Muscle of arm (tissue), 14 donors: Measurements from ENCODE around the gene RUVBL2. TPM values are rescaled to one million over a fixed set of nuclear protein-coding genes. Genes with fewer than 3 reads are reported as not detected.

Experiments
- DNase-seq: peaks from one replicate; pipeline ENCODE4 v3.0.0-alpha.2; 2013
- long read RNA-seq, 11 donors: transcript quantifications; one replicate each; lab custom pipeline, GENCODE V29; 2026
- polyA plus RNA-seq, 12 donors: library from polyadenylated mRNA; unstranded; fragments of 120-200 nt; gene quantifications; one replicate each; pipeline ENCODE4 v1.2.1, GENCODE V29; 2013; ENCODE audit not compliant: insufficient read length in 12 of 12

RUVBL2 gene
- 10 to 100 TPM in 11 of 12 donors, not detected in 1; 43.6 to 61.1 (median 49.2) TPM for polyA plus RNA-seq
- long read RNA-seq, donor 1, transcript RUVBL2-206 (15 exons, 2,009 nt), result major isoform, 17 of 23 reads
- long read RNA-seq, donor 1, partial matches to known transcripts, result 5 of 23 reads
- long read RNA-seq, donor 1, other reads (novel, unspliced or antisense), result 0 of 23 reads
- long read RNA-seq, donor 2, transcript RUVBL2-206 (15 exons, 2,009 nt), result major isoform, 21 of 31 reads
- long read RNA-seq, donor 2, partial matches to known transcripts, result 9 of 31 reads
- long read RNA-seq, donor 2, other reads (novel, unspliced or antisense), result 0 of 31 reads
- long read RNA-seq, donor 3, transcript RUVBL2-206 (15 exons, 2,009 nt), result major isoform, 7 of 8 reads
- long read RNA-seq, donor 3, partial matches to known transcripts, result 0 of 8 reads
- long read RNA-seq, donor 3, other reads (novel, unspliced or antisense), result 0 of 8 reads
- long read RNA-seq, donor 4, transcript RUVBL2-206 (15 exons, 2,009 nt), result major isoform, 5 of 5 reads
- long read RNA-seq, donor 4, partial matches to known transcripts, result 0 of 5 reads
- long read RNA-seq, donor 4, other reads (novel, unspliced or antisense), result 0 of 5 reads
- long read RNA-seq, donor 5, transcript RUVBL2-206 (15 exons, 2,009 nt), result major isoform, 17 of 25 reads
- long read RNA-seq, donor 5, partial matches to known transcripts, result 6 of 25 reads
- long read RNA-seq, donor 5, other reads (novel, unspliced or antisense), result 0 of 25 reads
- long read RNA-seq, donor 6, transcript RUVBL2-206 (15 exons, 2,009 nt), result major isoform, 7 of 7 reads
- long read RNA-seq, donor 6, partial matches to known transcripts, result 0 of 7 reads
- long read RNA-seq, donor 6, other reads (novel, unspliced or antisense), result 0 of 7 reads
- long read RNA-seq, donor 7, partial matches to known transcripts, result 0 of 4 reads
- long read RNA-seq, donor 7, other reads (novel, unspliced or antisense), result 0 of 4 reads
- long read RNA-seq, donor 8, transcript RUVBL2-206 (15 exons, 2,009 nt), result major isoform, 12 of 20 reads
- long read RNA-seq, donor 8, partial matches to known transcripts, result 0 of 20 reads
- long read RNA-seq, donor 8, other reads (novel, unspliced or antisense), result 6 of 20 reads
- long read RNA-seq, donor 9, transcript RUVBL2-206 (15 exons, 2,009 nt), result major isoform, 5 of 6 reads
- long read RNA-seq, donor 9, partial matches to known transcripts, result 0 of 6 reads
- long read RNA-seq, donor 9, other reads (novel, unspliced or antisense), result 0 of 6 reads
- long read RNA-seq, donor 10, transcript RUVBL2-206 (15 exons, 2,009 nt), result major isoform, 13 of 14 reads
- long read RNA-seq, donor 10, partial matches to known transcripts, result 0 of 14 reads
- long read RNA-seq, donor 10, other reads (novel, unspliced or antisense), result 0 of 14 reads
- long read RNA-seq, donor 11, transcript RUVBL2-206 (15 exons, 2,009 nt), result major isoform, 17 of 17 reads
- long read RNA-seq, donor 11, partial matches to known transcripts, result 0 of 17 reads
- long read RNA-seq, donor 11, other reads (novel, unspliced or antisense), result 0 of 17 reads

- DNase-seq, result peak; percentile 100
Measured at GRCh38 chr19:48993175-48994034, at the start of gene RUVBL2, which contains the start of gene GYS1. Gene RUVBL2 (plus strand): TSS chr19:48993887. CDS start chr19:48993912, 25 bp downstream. Gene GYS1 (minus strand): TSS chr19:48993309. CDS start chr19:48993112, 197 bp downstream.

DNA sequence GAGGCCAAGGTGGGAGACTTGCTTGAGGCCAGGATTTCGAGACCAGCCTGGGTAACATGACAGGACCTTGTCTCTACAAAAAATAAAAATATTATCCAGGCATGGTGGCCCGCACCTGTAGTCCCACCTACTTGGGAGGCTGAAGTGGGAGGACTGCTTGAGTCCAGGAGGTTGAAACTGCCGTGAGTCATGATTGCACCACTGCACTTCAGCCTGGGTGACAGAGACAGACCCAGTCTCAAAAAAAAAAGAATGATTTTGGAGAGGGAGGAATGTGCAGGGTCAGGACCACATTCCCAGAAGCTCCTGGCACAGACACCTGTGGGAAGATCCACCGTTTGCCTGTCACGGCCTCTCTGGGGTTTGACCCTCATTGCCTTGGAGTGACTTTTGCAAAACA, 48.3 kb upstream of the RUVBL2 start:
- DNase-seq, result no peak

DNA sequence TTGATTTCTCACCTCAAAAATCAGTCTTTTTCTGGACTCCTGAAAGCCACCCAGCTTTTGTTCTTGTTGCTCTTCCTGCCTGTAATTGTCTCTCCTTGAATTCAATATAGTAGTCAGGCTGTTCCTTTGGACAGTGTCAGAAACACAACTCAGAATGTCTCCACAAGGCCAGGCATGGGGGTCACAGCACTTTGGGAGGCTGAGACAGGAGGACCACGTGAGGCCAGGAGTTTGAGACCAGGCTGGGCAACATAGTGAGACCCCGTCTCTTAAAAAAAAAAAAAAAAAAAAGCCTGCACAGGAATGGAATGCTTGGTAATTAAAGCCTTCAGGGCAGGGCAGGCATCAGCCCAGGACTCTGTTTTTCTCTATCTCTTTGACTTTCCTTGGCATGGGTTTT, 47.9 kb upstream of the RUVBL2 start:
- DNase-seq, result no peak

GRCh38 chr19:48946463-48947257, 47.0 kb upstream of the RUVBL2 start:
- DNase-seq, result no peak

DNA sequence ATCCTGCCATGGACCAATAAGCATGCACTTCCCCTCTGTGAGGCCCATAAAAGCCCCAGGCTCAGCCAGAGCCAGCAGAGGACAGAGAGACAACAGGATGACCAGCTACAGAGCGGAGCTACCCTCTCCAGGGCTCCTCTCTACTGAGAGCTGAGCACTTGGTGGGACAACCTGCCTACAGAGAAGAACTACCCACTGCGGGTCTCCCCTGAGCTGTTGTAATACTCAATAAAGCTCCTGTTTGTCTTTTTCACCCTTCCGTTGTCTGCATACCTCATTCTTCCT, 46.5 kb upstream of the RUVBL2 start:
- no peak for DNase-seq

- no peak for DNase-seq
Measured at GRCh38 chr19:48950159-48950558, 43.5 kb upstream of the RUVBL2 start.

GRCh38 chr19:48950830-48951519, 42.7 kb upstream of the RUVBL2 start:
- DNase-seq, result no peak

DNA sequence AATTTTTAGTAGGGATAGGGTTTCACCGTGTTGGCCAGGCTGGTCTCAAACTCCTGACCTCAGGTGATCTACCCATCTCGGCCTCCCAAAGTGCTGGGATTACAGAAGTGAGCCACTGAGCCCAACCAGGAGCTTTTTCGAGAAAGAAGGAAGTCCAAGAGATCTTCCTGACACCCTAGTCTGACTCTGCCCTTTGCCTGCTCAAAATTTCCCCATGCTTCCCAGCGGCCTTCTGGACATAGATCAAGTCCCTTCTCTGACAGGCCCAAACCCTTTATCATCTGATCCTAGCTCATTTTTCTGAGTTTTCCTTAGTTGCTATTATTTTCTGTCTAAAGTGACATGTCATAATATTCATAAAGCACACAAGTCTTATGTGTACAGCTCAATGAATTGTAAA, 40.5 kb upstream of the RUVBL2 start:
- DNase-seq, result no peak

DNA sequence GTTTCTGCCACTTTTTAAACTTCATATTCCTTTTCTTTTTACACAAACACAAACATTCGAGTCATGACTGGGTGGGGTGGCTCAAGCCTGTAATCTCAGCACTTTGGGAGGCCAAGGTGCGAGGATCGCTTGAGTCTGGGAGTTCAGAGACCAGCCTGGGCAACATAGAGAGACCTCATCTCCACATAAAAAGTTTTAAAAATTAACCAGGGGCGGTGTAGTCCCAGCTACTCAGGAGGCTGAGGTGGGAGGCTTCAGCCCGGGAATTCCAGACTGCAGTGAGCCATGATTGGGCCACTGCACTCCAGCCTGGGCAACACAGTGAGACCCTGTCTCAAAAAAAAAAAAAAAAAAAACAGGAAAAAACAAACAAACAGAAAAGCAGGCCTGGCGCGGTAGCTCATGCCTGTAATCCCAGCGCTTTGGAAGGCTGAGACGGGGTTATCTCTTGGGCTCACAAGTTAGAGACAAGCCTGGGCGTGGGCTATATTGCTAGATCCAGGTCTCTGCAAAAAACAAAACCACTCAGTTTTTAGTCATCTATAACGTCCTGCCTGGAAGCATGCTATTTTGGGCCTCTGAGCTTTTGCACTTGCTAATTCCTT, 39.6 kb upstream of the RUVBL2 start:
- no peak for DNase-seq

- DNase-seq, result peak; percentile 97
Measured at GRCh38 chr19:48954595-48955307, 38.9 kb upstream of the RUVBL2 start, which contains the start of gene BAX. Gene BAX (plus strand): TSS chr19:48954875. CDS start chr19:48954929, 54 bp downstream.

- DNase-seq, result no peak
Measured at GRCh38 chr19:48955308-48955958, 38.3 kb upstream of the RUVBL2 start.

GRCh38 chr19:48958006-48958405, 35.7 kb upstream of the RUVBL2 start:
- DNase-seq, result no peak

- no peak for DNase-seq
Measured at GRCh38 chr19:48959341-48960239, 34.1 kb upstream of the RUVBL2 start.

- DNase-seq, result no peak
Measured at GRCh38 chr19:48961051-48961649, 32.5 kb upstream of the RUVBL2 start.

DNA sequence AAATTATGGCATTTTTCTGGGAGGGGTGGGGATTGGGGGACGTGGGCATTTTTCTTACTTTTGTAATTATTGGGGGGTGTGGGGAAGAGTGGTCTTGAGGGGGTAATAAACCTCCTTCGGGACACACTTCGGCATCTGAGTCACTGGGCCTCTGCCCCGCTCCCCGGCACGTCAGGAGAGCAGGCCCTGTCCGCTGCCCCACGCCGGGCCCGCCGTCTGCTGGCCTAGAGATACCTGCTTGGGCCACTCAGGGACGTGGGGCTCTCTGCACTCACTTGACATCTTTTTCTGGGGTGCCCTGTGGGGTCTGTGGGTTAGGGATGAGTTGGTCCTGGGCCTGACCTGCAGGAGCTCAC, 32.0 kb upstream of the RUVBL2 start:
- DNase-seq, result no peak
